Measurements from ENCODE around the gene MTMR12.

GRCh38 chr5:32193591-32193990, 119.1 kb downstream of the MTMR12 start:
- TF ChIP-seq CTCF (conservative IDR thresholded peaks at IDR 0.05; ENCODE audit: low read length): no peak
- no peak for TF ChIP-seq EZH2phosphoT487 (IDR thresholded peaks at IDR 0.05; ENCODE audit: borderline replicate concordance, low read depth, low read length)
